ENCODE measurements around the gene BAMBI.

- TF ChIP-seq, protein P1, sequence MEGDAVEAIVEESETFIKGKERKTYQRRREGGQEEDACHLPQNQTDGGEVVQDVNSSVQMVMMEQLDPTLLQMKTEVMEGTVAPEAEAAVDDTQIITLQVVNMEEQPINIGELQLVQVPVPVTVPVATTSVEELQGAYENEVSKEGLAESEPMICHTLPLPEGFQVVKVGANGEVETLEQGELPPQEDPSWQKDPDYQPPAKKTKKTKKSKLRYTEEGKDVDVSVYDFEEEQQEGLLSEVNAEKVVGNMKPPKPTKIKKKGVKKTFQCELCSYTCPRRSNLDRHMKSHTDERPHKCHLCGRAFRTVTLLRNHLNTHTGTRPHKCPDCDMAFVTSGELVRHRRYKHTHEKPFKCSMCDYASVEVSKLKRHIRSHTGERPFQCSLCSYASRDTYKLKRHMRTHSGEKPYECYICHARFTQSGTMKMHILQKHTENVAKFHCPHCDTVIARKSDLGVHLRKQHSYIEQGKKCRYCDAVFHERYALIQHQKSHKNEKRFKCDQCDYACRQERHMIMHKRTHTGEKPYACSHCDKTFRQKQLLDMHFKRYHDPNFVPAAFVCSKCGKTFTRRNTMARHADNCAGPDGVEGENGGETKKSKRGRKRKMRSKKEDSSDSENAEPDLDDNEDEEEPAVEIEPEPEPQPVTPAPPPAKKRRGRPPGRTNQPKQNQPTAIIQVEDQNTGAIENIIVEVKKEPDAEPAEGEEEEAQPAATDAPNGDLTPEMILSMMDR (IDR thresholded peaks at IDR 0.05; ENCODE audit: borderline replicate concordance, extremely low read depth, low read length, poor library complexity, severe bottlenecking) = no peak
- TF ChIP-seq EZH2 (IDR thresholded peaks at IDR 0.05; ENCODE audit: borderline replicate concordance, low read depth, low read length, severe bottlenecking) = no peak
Observed at GRCh38 chr10:28704464-28705161, 27.3 kb downstream of the BAMBI start.

Measured in DND-41 (cell line).